Measurements from ENCODE around the gene TIA1.
A peak's percentile ranks its signal among the peaks of the same experiment; 100 is the strongest.
"Not testable (repeated sequence)": the region's sequence is repeated elsewhere in the genome, so short reads cannot be mapped to it uniquely, and the experiment has no call there.

The TIA1 gene

GRCh38 chr2:70223305-70223704 is 25.1 kb downstream of the TIA1 start:
- not testable (repeated sequence) for DNase-seq

- DNase-seq = no peak
These were observed 33.4 kb downstream of the TIA1 start for GRCh38 chr2:70214953-70215549.

- no peak for DNase-seq
These were observed 34.1 kb downstream of the TIA1 start for GRCh38 chr2:70214365-70214764.

GRCh38 chr2:70212298-70212932 is 36.0 kb downstream of the TIA1 start:
- no peak for DNase-seq

- DNase-seq = no peak
These were observed 36.8 kb downstream of the TIA1 start for GRCh38 chr2:70211595-70211994.

GRCh38 chr2:70204452-70204851 is 44.0 kb downstream of the TIA1 start:
- no peak for DNase-seq

- no peak for DNase-seq
These were observed 45.3 kb downstream of the TIA1 start for GRCh38 chr2:70203086-70203485.

GRCh38 chr2:70202236-70202806 is 46.1 kb downstream of the TIA1 start:
- DNase-seq = no peak

GRCh38 chr2:70201831-70202230 is 46.6 kb downstream of the TIA1 start:
- DNase-seq = no peak

GRCh38 chr2:70201225-70201768 is 47.1 kb downstream of the TIA1 start:
- DNase-seq = no peak

GRCh38 chr2:70199320-70199864 is 49.0 kb downstream of the TIA1 start:
- no peak for DNase-seq

GRCh38 chr2:70192516-70192915 is 55.9 kb downstream of the TIA1 start:
- no peak for DNase-seq

GRCh38 chr2:70191244-70191735 is 57.1 kb downstream of the TIA1 start:
- DNase-seq = no peak

- DNase-seq = peak; percentile 76 to 100 (median 96)
These were observed 57.8 kb downstream of the TIA1 start, which contains the start of gene C2orf42 for GRCh38 chr2:70190418-70191243. Gene C2orf42 (minus strand): TSS chr2:70191019. CDS start chr2:70181985, 9,034 bp downstream.

- DNase-seq = no peak
These were observed 60.0 kb downstream of the TIA1 start for GRCh38 chr2:70188460-70188859.

- DNase-seq = not testable (repeated sequence)
These were observed 61.3 kb downstream of the TIA1 start for GRCh38 chr2:70187170-70187569.

- DNase-seq = no peak
These were observed 65.7 kb downstream of the TIA1 start for GRCh38 chr2:70182689-70183088.

GRCh38 chr2:70181363-70181956 is 67.0 kb downstream of the TIA1 start:
- DNase-seq = no peak

GRCh38 chr2:70173520-70173919 is 74.9 kb downstream of the TIA1 start:
- DNase-seq = no peak

GRCh38 chr2:70169654-70170245 is 78.7 kb downstream of the TIA1 start:
- DNase-seq = not testable (repeated sequence)

Data from anterior cingulate cortex (tissue), 58 donors.